GM13976 (cell line): ENCODE data around the gene ACSL5.

Experiments used
- DNase-seq: peaks from one replicate; pipeline ENCODE4 v3.0.0; 2012; ENCODE audit warnings: low spot score
- in situ Hi-C: fragments of 300-500 bp; cut with MboI; formaldehyde crosslinking; loops from one replicate; pipeline ENCODE4 v1.12.0; 2022; ENCODE audit warnings: low sequenced_read_pairs, mixed read lengths, inconsistent platforms; ENCODE audit not compliant: unreplicated experiment
- TF ChIP-seq, protein P1 (sequence below): IDR thresholded peaks from 2 replicates; pipeline ENCODE4 v1.5.1; 2012; ENCODE audit warnings: borderline replicate concordance, mild to moderate bottlenecking; ENCODE audit not compliant: insufficient read depth; ENCODE audit errors: extremely low read depth, missing control alignments, control extremely low read depth

Gene ACSL5

DNA sequence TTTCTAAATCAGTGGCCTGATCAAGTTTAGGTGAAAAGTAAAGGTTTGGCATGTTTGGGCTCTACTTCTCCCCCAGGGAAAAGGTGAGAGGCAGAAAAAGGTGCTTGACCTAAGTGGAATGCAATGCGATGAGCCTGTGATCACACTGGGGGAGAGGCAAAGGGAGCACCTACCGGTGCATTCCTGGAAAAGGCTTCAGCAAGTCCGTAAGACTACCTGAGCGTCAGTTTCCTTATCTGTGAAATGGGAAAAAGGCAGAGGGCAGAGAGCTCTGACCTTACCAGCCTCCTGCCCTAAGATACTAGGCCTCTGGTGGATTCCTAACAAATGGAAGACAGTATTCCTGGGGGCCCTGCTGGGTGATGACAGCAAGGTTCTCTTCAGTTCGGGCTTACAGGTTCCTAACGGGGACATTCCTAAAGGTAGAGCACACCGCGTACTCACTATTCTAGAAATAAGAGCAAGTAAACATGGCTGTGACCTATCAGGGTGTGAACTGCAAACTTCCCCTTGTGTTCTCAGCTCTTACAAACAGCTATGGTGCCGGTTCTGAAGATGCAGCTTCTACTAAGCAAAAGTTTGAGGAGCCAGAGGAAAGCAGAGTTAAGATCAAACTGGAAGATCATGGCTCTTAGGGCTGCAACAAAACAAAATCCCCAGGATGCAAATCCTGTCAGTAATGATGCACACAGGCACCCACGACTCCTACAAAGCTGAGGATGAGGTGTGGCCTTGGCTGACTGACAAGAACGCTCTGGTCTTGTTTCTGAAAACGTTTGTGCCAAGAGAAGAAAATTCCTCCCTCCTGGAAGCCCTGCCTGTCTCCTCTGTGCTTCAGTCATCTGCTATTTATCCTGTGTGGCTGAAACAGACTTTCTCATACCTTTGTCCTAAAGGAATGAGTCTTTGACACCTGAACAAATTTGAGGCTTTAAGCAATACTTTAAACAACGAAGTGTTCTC, 13.3 kb upstream of the ACSL5 start:
- no peak for DNase-seq
- in situ Hi-C loops: no loop called here
- TF ChIP-seq, protein P1, sequence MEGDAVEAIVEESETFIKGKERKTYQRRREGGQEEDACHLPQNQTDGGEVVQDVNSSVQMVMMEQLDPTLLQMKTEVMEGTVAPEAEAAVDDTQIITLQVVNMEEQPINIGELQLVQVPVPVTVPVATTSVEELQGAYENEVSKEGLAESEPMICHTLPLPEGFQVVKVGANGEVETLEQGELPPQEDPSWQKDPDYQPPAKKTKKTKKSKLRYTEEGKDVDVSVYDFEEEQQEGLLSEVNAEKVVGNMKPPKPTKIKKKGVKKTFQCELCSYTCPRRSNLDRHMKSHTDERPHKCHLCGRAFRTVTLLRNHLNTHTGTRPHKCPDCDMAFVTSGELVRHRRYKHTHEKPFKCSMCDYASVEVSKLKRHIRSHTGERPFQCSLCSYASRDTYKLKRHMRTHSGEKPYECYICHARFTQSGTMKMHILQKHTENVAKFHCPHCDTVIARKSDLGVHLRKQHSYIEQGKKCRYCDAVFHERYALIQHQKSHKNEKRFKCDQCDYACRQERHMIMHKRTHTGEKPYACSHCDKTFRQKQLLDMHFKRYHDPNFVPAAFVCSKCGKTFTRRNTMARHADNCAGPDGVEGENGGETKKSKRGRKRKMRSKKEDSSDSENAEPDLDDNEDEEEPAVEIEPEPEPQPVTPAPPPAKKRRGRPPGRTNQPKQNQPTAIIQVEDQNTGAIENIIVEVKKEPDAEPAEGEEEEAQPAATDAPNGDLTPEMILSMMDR: no peak

DNA sequence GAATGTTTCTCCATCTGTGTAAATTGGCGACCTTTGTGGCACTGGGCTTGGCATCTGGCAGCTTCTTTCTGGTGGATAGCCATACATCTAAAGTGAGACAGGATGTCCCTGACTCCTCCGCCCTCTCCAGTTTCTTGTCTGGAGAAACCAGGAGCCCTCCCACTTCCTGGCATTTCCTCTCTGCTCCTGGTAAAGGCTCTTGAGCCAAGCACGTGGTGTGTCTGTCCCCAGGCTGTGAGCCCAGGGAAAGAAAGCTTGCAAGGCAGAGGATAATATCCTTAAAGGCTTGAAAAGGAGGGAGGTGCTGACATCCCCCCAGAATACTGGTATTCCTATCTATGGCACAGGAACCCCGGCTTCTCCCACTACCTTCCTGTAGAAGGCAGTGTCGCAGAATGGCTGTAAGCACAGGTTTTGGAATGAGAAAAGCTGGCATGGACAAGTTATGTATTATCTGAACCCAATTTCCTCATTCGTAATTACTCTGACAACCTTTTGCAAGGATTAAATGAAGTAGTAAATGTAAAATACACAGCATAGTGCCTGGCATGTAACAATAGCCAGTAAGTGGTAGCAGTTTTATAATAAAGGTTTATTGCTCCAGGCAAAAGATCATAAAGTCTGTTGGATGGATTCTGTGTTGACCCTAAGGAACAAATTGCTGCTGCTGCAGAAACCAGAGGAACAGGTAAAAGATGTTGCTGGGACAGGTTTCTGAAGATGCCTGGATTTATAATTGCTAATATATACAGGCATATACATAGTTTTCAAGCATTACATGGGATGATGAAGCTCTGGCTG, 11.8 kb upstream of the ACSL5 start:
- in situ Hi-C loops: no loop called here

DNA sequence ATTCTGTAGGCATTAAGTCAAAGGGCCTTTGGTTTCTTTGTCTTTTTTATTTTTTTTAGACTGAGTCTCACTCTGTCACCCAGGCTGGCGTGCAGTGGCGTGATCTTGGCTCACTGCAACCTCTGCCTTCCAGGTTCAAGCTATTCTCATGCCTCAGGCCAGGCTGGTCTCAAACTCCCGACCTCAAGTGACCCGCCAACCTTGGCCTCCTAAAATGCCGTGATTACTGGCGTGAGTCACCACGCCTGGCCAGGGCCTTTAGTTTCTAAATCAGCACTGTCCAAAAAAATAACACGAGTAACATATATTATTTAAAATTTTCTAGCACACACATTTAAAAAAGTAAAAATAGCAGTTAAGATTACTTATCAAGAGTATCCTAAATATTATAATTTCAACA, 11.1 kb upstream of the ACSL5 start:
- in situ Hi-C loops: no loop called here
- no peak for DNase-seq
- TF ChIP-seq, protein P1: no peak

More for the DNA sequence above, 11.8 kb upstream of the ACSL5 start:
- TF ChIP-seq, protein P1: no peak
- DNase-seq: no peak

DNA sequence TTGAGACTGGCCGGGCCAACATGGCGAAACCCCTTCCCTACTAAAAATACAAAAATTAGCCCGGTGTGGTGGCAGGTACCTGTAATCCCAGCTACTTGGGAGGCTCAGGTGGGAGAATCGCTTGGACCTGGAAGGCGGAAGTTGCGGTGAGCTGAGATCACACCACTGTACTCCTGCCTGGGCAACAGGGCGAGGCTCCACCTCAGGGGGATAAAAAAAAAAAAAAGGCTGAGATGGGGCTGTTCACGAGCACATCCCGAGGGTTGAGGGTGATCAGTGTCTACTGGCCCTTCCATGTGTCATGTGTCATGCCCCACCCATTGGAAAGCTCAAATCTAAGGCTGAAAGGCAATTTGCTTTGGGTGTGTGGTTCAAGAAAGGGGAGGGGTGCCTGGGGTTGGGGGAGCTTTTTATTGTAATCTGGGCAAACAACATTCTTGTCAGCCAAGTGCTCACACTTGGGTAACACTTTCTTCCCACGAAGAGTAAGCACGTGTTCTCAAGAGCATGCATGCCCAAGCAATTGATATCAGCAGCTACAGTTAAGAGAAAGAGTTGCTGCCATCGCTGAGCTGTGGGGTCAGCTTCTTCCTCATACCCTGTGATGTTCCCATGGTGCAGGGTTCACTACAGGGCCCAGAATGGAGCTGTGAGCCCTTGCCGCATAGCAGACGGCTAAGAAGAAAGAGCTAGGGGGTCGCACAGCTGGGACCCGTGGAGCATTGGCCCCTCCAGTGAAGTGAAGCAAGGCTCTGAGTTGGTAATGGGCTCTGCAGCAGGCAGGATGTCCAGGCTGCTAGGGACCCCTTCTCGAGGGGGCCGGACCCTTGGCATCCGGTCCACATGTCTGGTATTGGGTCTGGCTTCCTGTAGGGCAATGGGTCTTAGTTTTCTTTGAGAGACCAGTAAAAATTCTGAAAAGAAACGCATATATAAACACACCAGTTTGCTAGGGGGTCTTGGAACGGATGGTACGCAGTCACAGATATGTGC, 9.9 kb upstream of the ACSL5 start:
- in situ Hi-C loops: no loop called here
- DNase-seq: no peak
- TF ChIP-seq, protein P1: no peak

DNA sequence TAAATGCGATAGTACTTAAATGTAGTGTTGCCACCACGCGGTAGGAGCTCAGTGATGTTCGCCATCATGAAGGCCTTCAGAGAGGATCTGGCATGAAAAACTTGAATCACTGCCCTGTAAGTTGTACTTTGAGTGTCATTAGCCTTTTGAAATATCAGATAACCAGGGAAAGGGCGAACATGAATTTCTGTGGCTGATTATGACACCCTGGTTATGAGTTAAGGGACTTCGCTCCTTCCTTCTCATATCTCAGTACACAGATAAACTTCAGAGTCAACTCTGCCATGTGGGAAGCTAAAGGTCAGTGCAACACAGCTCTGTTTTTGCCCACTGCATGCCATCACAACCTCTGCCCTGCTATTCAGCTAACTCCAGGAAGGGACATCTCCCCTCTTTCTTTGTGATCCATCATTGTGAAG, 8.9 kb upstream of the ACSL5 start:
- TF ChIP-seq, protein P1: no peak
- no peak for DNase-seq
- in situ Hi-C loops: no loop called here
